ENCODE measurements around the gene PBRM1. TPM values are rescaled to one million over a fixed set of nuclear protein-coding genes. Genes with fewer than 3 reads are reported as not detected.

Gene PBRM1
- total and polyA plus RNA-seq, 2 of the 13 experiments (the other 11 are each of a cell fraction or from before 2014, with no cell fraction given), result 10.9 to 33.2 TPM

GRCh38 chr3:52683611-52684010 is 2.1 kb downstream of the PBRM1 start:
- H3K79me2 ChIP-seq (ENCODE audit: insufficient read depth, low read length), result peaks cover 76% of the 10 kb centered on the region
- POLR2A ChIA-PET, result interaction anchor here (12.6 kb wide), 1 partner anchor 21 kb away, joined by 118 read pairs; the partner anchor contains the start of genes GLT8D1 and SPCS1
- peaks cover 10% of the 10 kb centered on the region for H4K20me1 ChIP-seq (ENCODE audit: insufficient read depth, low read length)
- H3K4me3 ChIP-seq (replicated peaks in 1 of 3; ENCODE audit: insufficient read depth in 1 of 3, low read depth in 2 of 3, low read length in 3 of 3), result 0 out of 6 replicates have a peak overlapping the region, but pooled peaks of 1 of the 3 experiments have one; percentile 96
- H2AFZ ChIP-seq (ENCODE audit: low read length), result no peak overlapping the region
- CTCF ChIA-PET (ENCODE audit: low intra/inter-chr PET ratio, low total read pairs), result no interaction called here
- peaks cover 11 to 30% of the 10 kb centered on the region in 2 experiments for H3K36me3 ChIP-seq (replicated peaks in 1 of 2; ENCODE audit: control insufficient read depth in 1 of 2, insufficient read depth in 2 of 2, low read length in 2 of 2)
- FAIRE-seq (peak; percentile 44), DNase-seq (ENCODE audit: low spot score) (no peak), ATAC-seq (no peak; the same call in 2 of the 3 replicates)
- intact Hi-C loops (cut with micrococcal nuclease; ENCODE audit: unreplicated experiment) (no loop called here), in situ Hi-C loops (cut with HindIII; ENCODE audit: extremely low pct_ligation_motif_present, low pct_unique_long_range_greater_than_20kb) (loop anchor here (10.0 kb wide), 1 partner anchor 229 kb away; the partner anchor contains the start of genes NISCH and TNNC1)
- no TSS peak for BruUV-seq (replicated peaks)
- H3K9me3 ChIP-seq (ENCODE audit: low read length), result no peaks in the 10 kb centered on the region
- H3K4me1 ChIP-seq (ENCODE audit: insufficient read depth, low read length), result peaks cover 80% of the 10 kb centered on the region
- H3K27me3 ChIP-seq (ENCODE audit: control insufficient read depth in 1 of 2, insufficient read depth in 2 of 2, low read length in 2 of 2), result no peaks in the 10 kb centered on the region; a peak in 1 of 5 replicates
- peak overlapping the region; percentile 82 for H3K27ac ChIP-seq (ENCODE audit: extremely low read length, insufficient read depth, low read length)
- 51% methylated on average over 6 of the region's 6 CpGs for WGBS (ENCODE audit: low lambda C conversion rate)
- H3K9ac ChIP-seq (ENCODE audit: insufficient read depth, low read depth, low read length), result 0 out of 2 replicates have a peak overlapping the region, but pooled peaks have one; percentile 99
- H3K4me2 ChIP-seq (ENCODE audit: low read depth, low read length), result peak overlapping the region; percentile 77
- TF ChIP-seq ARHGAP35 (CRISPR knock-in tag; IDR thresholded peaks at IDR 0.05; ENCODE audit: borderline replicate concordance), result no peak
- no peak for TF ChIP-seq ZNF350 (CRISPR knock-in tag; IDR thresholded peaks at IDR 0.05; ENCODE audit: borderline replicate concordance, low read depth)
- no peak for TF ChIP-seq THRA (CRISPR knock-in tag; IDR thresholded peaks at IDR 0.05; ENCODE audit: borderline replicate concordance)
- TF ChIP-seq ZNF275 (CRISPR knock-in tag; IDR thresholded peaks at IDR 0.05; ENCODE audit: borderline replicate concordance), result no peak
- peak; percentile 74; the same call in 1 of the 2 replicates for TF ChIP-seq ZNF362 (CRISPR knock-in tag; IDR thresholded peaks at IDR 0.05; ENCODE audit: borderline replicate concordance)
- TF ChIP-seq HDAC2 (CRISPR knock-in tag; IDR thresholded peaks at IDR 0.05), result no peak
- no peak for TF ChIP-seq ZBTB37 (CRISPR knock-in tag; IDR thresholded peaks at IDR 0.05)
- TF ChIP-seq TIGD3 (CRISPR knock-in tag; IDR thresholded peaks at IDR 0.05; ENCODE audit: borderline replicate concordance), result no peak
- TF ChIP-seq ZBTB33 (CRISPR knock-in tag; IDR thresholded peaks at IDR 0.05), result no peak
- peak; percentile 51; the same call in 1 of the 2 replicates for TF ChIP-seq CEBPB (IDR thresholded peaks at IDR 0.05; ENCODE audit: borderline replicate concordance, low read depth, low read length)
- no peak for TF ChIP-seq ZNF781 (CRISPR knock-in tag; IDR thresholded peaks at IDR 0.05; ENCODE audit: borderline replicate concordance, not compliant biosample characterization)
- no peak for TF ChIP-seq HMGA1 (CRISPR knock-in tag; conservative IDR thresholded peaks at IDR 0.05)
